SK-N-SH (cell line): Measurements from ENCODE around the gene CA12. TPM values are rescaled to one million over a fixed set of nuclear protein-coding genes. Genes with fewer than 3 reads are reported as not detected.
A peak's percentile ranks its signal among the peaks of the same experiment; 100 is the strongest.
"Not testable (repeated sequence)": the region's sequence is repeated elsewhere in the genome, so short reads cannot be mapped to it uniquely, and the experiment has no call there.

Source experiments
- CTCF ChIA-PET: fragments of 300-600, 350-600 bp; formaldehyde crosslinking; extraction: SDS; loops from one replicate; lab custom pipeline; 2021; lab: Yijun Ruan, JAX
- POLR2A ChIA-PET: fragments of 350-600 bp; sonication (Branson Sonifier 250); formaldehyde crosslinking; extraction: SDS; loops from one replicate; lab custom pipeline; 2020; ENCODE audit warnings: antibody characterized with exemption, inconsistent platforms; lab: Yijun Ruan, JAX
- DNase-seq: peaks from one replicate; pipeline ENCODE4 v3.0.0; 2012
- H2AFZ ChIP-seq: fragments of 200-600 bp; sonication (generic); 2 replicates; pipeline ENCODE4 v1.8.1; 2016; ENCODE audit warnings: antibody characterized with exemption, mild to moderate bottlenecking, low read depth
- H3F3A ChIP-seq: fragments of 200-600 bp; sonication (generic); replicated peaks from 2 replicates; pipeline ENCODE3; 2016; ENCODE audit warnings: antibody characterized with exemption, mild to moderate bottlenecking; ENCODE audit not compliant: insufficient read depth
- H3K27ac ChIP-seq, 2 experiments: fragments of 200-500 bp in 1 of 2; fragments of 200-600 bp in 1 of 2; sonication (Bioruptor generic) in 1 of 2; sonication (generic), shearing (Covaris generic) in 1 of 2; 2 replicates each; pipeline versions ENCODE4 v1.5.1 to v1.6.1; 2014 to 2016; ENCODE audit warnings: low read depth in 2 of 2, inconsistent platforms in 1 of 2, low read length in 1 of 2, mild to moderate bottlenecking in 1 of 2, mixed read lengths in 1 of 2
- H3K27me3 ChIP-seq: fragments of 200-600 bp; sonication (generic), shearing (Covaris generic); 2 replicates; pipeline ENCODE4 v1.6.1; 2016; ENCODE audit warnings: mixed run types; ENCODE audit not compliant: insufficient read depth
- H3K36me3 ChIP-seq, 2 experiments: fragments of 200-500 bp in 1 of 2; fragments of 200-600 bp in 1 of 2; sonication (Bioruptor generic) in 1 of 2; sonication (generic) in 1 of 2; replicated peaks in 1 of 2; 2 replicates each; pipeline versions ENCODE3 to v1.5.1; 2014 to 2016; ENCODE audit warnings: low read length in 1 of 2, mild to moderate bottlenecking in 1 of 2; ENCODE audit not compliant: insufficient read depth in 2 of 2, control insufficient read depth in 1 of 2
- H3K4me1 ChIP-seq, 2 experiments: fragments of 200-500 bp in 1 of 2; fragments of 200-600 bp in 1 of 2; sonication (Bioruptor generic) in 1 of 2; sonication (generic), shearing (Covaris generic) in 1 of 2; 2 replicates each; pipeline versions ENCODE4 v1.5.1 to v1.6.1; 2014 to 2016; ENCODE audit warnings: low read depth in 1 of 2, low read length in 1 of 2, mixed run types in 1 of 2; ENCODE audit not compliant: insufficient read depth in 2 of 2, control insufficient read depth in 1 of 2
- H3K4me2 ChIP-seq: fragments of 200-600 bp; sonication (generic), shearing (Covaris generic); 2 replicates; pipeline ENCODE4 v1.6.1; 2017; ENCODE audit warnings: mixed run types
- H3K4me3 ChIP-seq, 2 experiments: fragments of 200-500 bp in 1 of 2; fragments of 200-600 bp in 1 of 2; sonication (Bioruptor generic) in 1 of 2; sonication (generic), shearing (Covaris generic) in 1 of 2; 2 replicates each; pipeline versions ENCODE4 v1.5.1 to v1.8.1; 2014 to 2016; ENCODE audit warnings: low read depth in 2 of 2, inconsistent platforms in 1 of 2, low read length in 1 of 2, mild to moderate bottlenecking in 1 of 2, mixed read lengths in 1 of 2, moderate library complexity in 1 of 2
- H3K79me2 ChIP-seq: fragments of 200-600 bp; sonication (generic); 2 replicates; pipeline ENCODE4 v1.8.1; 2017; ENCODE audit warnings: mild to moderate bottlenecking; ENCODE audit not compliant: insufficient read depth
- H3K9ac ChIP-seq: fragments of 200-600 bp; sonication (generic); 2 replicates; pipeline ENCODE4 v1.6.1; 2017; ENCODE audit warnings: mixed run types
- H3K9me2 ChIP-seq: fragments of 200-600 bp; sonication (generic); 2 replicates; pipeline ENCODE4 v1.6.1; 2017; ENCODE audit warnings: mixed run types
- H3K9me3 ChIP-seq: fragments of 200-600 bp; sonication (generic); 2 replicates; pipeline ENCODE4 v1.6.1; 2017; ENCODE audit warnings: mixed run types, mild to moderate bottlenecking, moderate library complexity
- H4K20me1 ChIP-seq: fragments of 200-600 bp; sonication (generic); 2 replicates; pipeline ENCODE4 v1.6.1; 2017; ENCODE audit warnings: mild to moderate bottlenecking, mixed run types; ENCODE audit not compliant: insufficient read depth
- CHD2 ChIP-seq: fragments of 150-350 bp; IDR thresholded peaks from 2 replicates; pipeline ENCODE4 v1.6.1; 2018; ENCODE audit warnings: low read length; ENCODE audit not compliant: partially characterized antibody
- EP300 ChIP-seq, 2 experiments: IDR thresholded peaks; 2 replicates each; pipeline versions ENCODE4 v1.4.0 to v1.6.1; 2012; ENCODE audit warnings: borderline replicate concordance in 1 of 2, low read depth in 1 of 2, low read length in 1 of 2
- EZH2phosphoT487 ChIP-seq: fragments of 200-600 bp; sonication (generic); IDR thresholded peaks from 2 replicates; pipeline ENCODE4 v1.6.1; 2017; ENCODE audit warnings: low read depth, mixed run types, mild to moderate bottlenecking, antibody characterized with exemption, moderate library complexity, borderline replicate concordance
- FOSL2 ChIP-seq: IDR thresholded peaks from 2 replicates; pipeline ENCODE4 v1.4.0; 2012; ENCODE audit warnings: low read depth, mild to moderate bottlenecking, moderate library complexity, borderline replicate concordance
- FOXM1 ChIP-seq: IDR thresholded peaks from 2 replicates; pipeline ENCODE4 v1.4.0; 2012; ENCODE audit warnings: low read depth, mild to moderate bottlenecking
- JUND ChIP-seq: IDR thresholded peaks from 2 replicates; pipeline ENCODE4 v1.4.0; 2012
- NRF1 ChIP-seq: IDR thresholded peaks from 2 replicates; pipeline ENCODE4 v1.6.1; 2012; ENCODE audit warnings: low read depth, mild to moderate bottlenecking, low read length
- TCF12 ChIP-seq: IDR thresholded peaks from 2 replicates; pipeline ENCODE4 v1.4.0; 2012
- TEAD4 ChIP-seq: IDR thresholded peaks from 2 replicates; pipeline ENCODE4 v1.4.0; 2012; ENCODE audit warnings: mild to moderate bottlenecking, borderline replicate concordance; ENCODE audit not compliant: insufficient read depth
- WGBS: methylation state at CpG from one replicate; pipeline ENCODE4 v1.1.6; 2017; ENCODE audit warnings: low lambda C conversion rate; 5-methylcytosine and 5-hydroxymethylcytosine counted together
- polyA plus RNA-seq, 3 experiments: library from polyadenylated mRNA; depleted of rRNA; stranded (reverse); fragments of >200 nt; gene quantifications; 2 replicates each; pipeline ENCODE4 v1.2.3, GENCODE V29; 2012
- TF ChIP-seq, protein P1 (sequence below): IDR thresholded peaks from 2 replicates; pipeline ENCODE4; 2012
- TF ChIP-seq, protein P2 (sequence below): IDR thresholded peaks from 2 replicates; pipeline ENCODE4 v1.4.0; 2012; ENCODE audit warnings: low read depth
- TF ChIP-seq, protein P3 (sequence below): IDR thresholded peaks from 2 replicates; pipeline ENCODE4 v1.4.0; 2012; ENCODE audit warnings: low read depth, borderline replicate concordance

The CA12 gene
- polyA plus RNA-seq, 1 of the 3 experiments (the other 2 are of a cell fraction), result 39.4 TPM

DNA sequence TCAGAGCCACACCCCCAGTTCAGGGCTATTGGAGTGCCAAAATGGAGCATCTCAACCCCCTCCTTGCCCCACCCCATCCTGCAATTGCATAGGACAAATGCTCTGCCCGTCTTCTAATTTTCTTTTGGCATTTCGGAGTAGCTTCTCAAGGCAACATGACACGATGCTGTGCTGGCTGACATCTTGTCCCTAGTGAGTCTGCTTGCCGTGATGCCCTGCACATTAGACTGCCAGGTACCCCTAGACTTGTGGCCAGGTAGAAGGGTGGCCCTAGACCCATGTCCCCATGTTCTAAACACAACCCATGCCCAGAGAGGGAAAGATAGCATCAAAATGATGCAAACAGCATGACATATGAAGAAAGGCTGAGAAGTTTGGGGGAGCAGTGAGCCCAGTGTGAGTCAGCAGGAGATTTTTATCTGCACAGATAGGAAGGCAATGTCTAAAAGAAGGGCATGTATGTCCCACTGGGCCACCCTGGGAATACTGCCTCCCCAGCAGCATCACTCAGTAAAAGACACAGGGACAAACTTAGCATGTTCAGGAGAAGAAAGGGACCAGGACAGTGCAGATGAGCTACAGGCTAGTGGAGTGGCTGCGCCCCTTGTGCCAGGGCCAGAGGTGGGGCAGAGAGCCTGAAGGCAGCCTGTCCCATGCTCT lies 36.8 kb downstream of the CA12 start:
- Histone ChIP-seq H4K20me1 (no peaks in the 10 kb centered on the region), H3K4me1 (peaks cover 23 to 57% of the 10 kb centered on the region in 2 experiments), H3K9me2 (no peaks in the 10 kb centered on the region), H3K4me2 (peak overlapping the region; percentile 54; the same call in 1 of the 2 replicates), H3K27me3 (no peaks in the 10 kb centered on the region), H3K27ac (peak overlapping the region in 1 of 2 experiments; percentile 65; a peak in 1 of 4 replicates), H3K36me3 (peaks cover 0 to 4% of the 10 kb centered on the region in 2 experiments), H3K9ac (no peak overlapping the region), H3K79me2 (no peaks in the 10 kb centered on the region; the same call in 1 of the 2 replicates), H3K9me3 (no peaks in the 10 kb centered on the region), H3F3A (peaks cover 13% of the 10 kb centered on the region), H2AFZ (no peak overlapping the region), H3K4me3 (no peak overlapping the region)
- POLR2A ChIA-PET, result no interaction called here
- 90% methylated on average over 5 of the region's 5 CpGs for WGBS
- peak; percentile 58 for TF ChIP-seq JUND
- peak; percentile 77; the same call in 1 of the 2 replicates for TF ChIP-seq FOSL2
- TF ChIP-seq, protein P1, sequence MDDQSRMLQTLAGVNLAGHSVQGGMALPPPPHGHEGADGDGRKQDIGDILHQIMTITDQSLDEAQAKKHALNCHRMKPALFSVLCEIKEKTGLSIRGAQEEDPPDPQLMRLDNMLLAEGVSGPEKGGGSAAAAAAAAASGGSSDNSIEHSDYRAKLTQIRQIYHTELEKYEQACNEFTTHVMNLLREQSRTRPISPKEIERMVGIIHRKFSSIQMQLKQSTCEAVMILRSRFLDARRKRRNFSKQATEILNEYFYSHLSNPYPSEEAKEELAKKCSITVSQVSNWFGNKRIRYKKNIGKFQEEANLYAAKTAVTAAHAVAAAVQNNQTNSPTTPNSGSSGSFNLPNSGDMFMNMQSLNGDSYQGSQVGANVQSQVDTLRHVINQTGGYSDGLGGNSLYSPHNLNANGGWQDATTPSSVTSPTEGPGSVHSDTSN, result peak; percentile 55
- TF ChIP-seq, protein P2, sequence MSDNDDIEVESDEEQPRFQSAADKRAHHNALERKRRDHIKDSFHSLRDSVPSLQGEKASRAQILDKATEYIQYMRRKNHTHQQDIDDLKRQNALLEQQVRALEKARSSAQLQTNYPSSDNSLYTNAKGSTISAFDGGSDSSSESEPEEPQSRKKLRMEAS, result peak; percentile 36; the same call in 1 of the 2 replicates
- no peak for TF ChIP-seq FOXM1
- TF ChIP-seq TCF12, result peak; percentile 75
- TF ChIP-seq CHD2, result no peak
- TF ChIP-seq TEAD4, result no peak
- TF ChIP-seq EP300 (IDR thresholded peaks at IDR 0.05; ENCODE audit: borderline replicate concordance in 1 of 2, low read depth in 1 of 2, low read length in 1 of 2), result peak in 1 of 2 experiments; percentile 28; a peak in 1 of 4 replicates
- no peak for DNase-seq
- CTCF ChIA-PET, result no interaction called here

DNA sequence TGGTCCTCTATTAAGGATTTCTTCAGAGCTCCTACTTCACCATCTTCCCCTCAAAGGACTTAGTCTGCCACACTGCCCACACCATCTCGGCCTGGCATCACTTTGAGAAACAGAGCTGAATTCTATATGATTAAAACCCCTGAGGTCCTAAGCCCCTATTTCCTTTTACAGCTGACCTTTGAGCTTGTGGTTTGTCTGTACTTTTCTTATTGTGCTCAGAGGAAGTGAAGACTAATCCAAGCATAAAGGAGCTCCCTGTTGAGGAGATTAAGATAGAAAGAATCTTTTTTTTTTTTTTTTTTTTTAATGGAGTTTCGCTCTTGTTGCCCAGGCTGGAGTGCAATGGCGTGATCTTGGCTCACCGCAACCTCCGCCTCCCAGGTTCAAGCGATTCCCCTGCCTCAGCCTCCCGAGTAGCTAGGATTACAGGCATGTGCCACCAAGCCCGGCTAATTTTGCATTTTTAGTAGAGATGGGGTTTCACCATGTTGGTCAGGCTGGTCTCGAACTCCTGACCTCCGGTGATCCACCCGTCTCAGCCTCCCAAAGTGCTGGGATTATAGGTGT lies 38.6 kb downstream of the CA12 start:
- H3K9ac ChIP-seq, H3K4me3 ChIP-seq, H3K9me3 ChIP-seq, H3K9me2 ChIP-seq, CTCF ChIA-PET, H3K27me3 ChIP-seq, H3F3A ChIP-seq, H3K4me2 ChIP-seq, H3K27ac ChIP-seq, H3K79me2 ChIP-seq, DNase-seq, H3K36me3 ChIP-seq, H4K20me1 ChIP-seq, H2AFZ ChIP-seq: not testable (repeated sequence)
- H3K4me1 ChIP-seq, result peaks cover 16 to 45% of the 10 kb centered on the region in 2 experiments
- POLR2A ChIA-PET, result interaction anchor here (0.6 kb wide), 1 partner anchor 18 kb away, joined by 3 read pairs; no protein-coding TSS in a partner anchor
- WGBS, result 96% methylated on average over 11 of the region's 11 CpGs

DNA sequence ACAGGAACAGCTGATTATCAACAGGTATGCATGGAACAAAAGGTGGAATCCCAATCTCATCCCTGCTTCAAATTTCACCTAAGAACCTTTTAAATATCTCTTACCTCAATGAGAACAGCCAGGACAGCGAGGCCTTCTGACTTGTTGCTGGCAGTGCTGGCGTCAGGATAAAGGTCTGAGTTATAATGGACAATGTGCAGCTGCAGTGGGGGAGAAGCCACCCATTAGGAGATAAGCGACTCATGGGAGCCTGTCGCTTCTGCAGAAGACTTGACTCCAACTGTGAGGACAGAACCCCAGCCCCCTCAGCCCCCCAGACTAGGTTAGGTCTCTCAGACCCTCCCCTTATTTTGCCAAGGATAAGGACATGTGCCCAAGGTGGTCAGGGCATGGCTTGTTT lies 39.7 kb downstream of the CA12 start:
- 92% methylated on average over 4 of the region's 4 CpGs for WGBS
- no peak for TF ChIP-seq EZH2phosphoT487
- TF ChIP-seq, protein P2, result no peak
- TF ChIP-seq, protein P3, sequence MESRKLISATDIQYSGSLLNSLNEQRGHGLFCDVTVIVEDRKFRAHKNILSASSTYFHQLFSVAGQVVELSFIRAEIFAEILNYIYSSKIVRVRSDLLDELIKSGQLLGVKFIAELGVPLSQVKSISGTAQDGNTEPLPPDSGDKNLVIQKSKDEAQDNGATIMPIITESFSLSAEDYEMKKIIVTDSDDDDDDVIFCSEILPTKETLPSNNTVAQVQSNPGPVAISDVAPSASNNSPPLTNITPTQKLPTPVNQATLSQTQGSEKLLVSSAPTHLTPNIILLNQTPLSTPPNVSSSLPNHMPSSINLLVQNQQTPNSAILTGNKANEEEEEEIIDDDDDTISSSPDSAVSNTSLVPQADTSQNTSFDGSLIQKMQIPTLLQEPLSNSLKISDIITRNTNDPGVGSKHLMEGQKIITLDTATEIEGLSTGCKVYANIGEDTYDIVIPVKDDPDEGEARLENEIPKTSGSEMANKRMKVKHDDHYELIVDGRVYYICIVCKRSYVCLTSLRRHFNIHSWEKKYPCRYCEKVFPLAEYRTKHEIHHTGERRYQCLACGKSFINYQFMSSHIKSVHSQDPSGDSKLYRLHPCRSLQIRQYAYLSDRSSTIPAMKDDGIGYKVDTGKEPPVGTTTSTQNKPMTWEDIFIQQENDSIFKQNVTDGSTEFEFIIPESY, result no peak
- no peak for TF ChIP-seq NRF1
- TF ChIP-seq FOSL2, result no peak
- no peak for TF ChIP-seq EP300 (IDR thresholded peaks at IDR 0.05; ENCODE audit: borderline replicate concordance in 1 of 2, low read depth in 1 of 2, low read length in 1 of 2)
- no peak overlapping the region for H3K9ac ChIP-seq
- no peaks in the 10 kb centered on the region for H3K9me3 ChIP-seq
- H3K4me2 ChIP-seq, result no peak overlapping the region
- no peak overlapping the region for H2AFZ ChIP-seq
- H3K27ac ChIP-seq, result no peak overlapping the region
- H3F3A ChIP-seq, result peaks cover 3% of the 10 kb centered on the region
- no peak for DNase-seq
- H3K27me3 ChIP-seq, result no peaks in the 10 kb centered on the region
- no peaks in the 10 kb centered on the region for H3K9me2 ChIP-seq
- no peak overlapping the region for H3K4me3 ChIP-seq
- ChIA-PET POLR2A (no interaction called here), CTCF (no interaction called here)
- H3K79me2 ChIP-seq, result no peaks in the 10 kb centered on the region; the same call in 1 of the 2 replicates
- peaks cover 7 to 35% of the 10 kb centered on the region in 2 experiments for H3K4me1 ChIP-seq
- no peaks in the 10 kb centered on the region for H4K20me1 ChIP-seq
- H3K36me3 ChIP-seq, result peaks cover 0 to 10% of the 10 kb centered on the region in 2 experiments
